CD14-positive monocyte (primary cell): ENCODE data around the gene GLMP. TPM values are rescaled to one million over a fixed set of nuclear protein-coding genes. Genes with fewer than 3 reads are reported as not detected.

Experiments
- DNase-seq, 3 donors: peaks; one replicate each; pipeline ENCODE4 v3.0.0-alpha.2; 2011 to 2022
- H2AFZ ChIP-seq: 2 replicates; pipeline ENCODE4 v1.6.0; 2012; ENCODE audit warnings: mild to moderate bottlenecking, low read depth, low read length, inconsistent platforms; ENCODE audit not compliant: insufficient read depth, poor library complexity, severe bottlenecking
- H3K27ac ChIP-seq, 2 donors: 1 replicate in 1 of 2; 2 replicates in 1 of 2; pipeline ENCODE4 v1.5.1; 2012 to 2013; ENCODE audit warnings: low read length in 2 of 2, control low read depth in 1 of 2, inconsistent platforms in 1 of 2, low read depth in 1 of 2, mild to moderate bottlenecking in 1 of 2
- H3K27me3 ChIP-seq, 2 donors: one replicate each; pipeline versions ENCODE4 v1.6.0 to v1.6.1; 2011 to 2013; ENCODE audit warnings: low read length in 2 of 2; ENCODE audit not compliant: control insufficient read depth in 2 of 2, insufficient read depth in 2 of 2
- H3K36me3 ChIP-seq, 2 donors: replicated peaks in 1 of 2; 1 replicate in 1 of 2; 2 replicates in 1 of 2; pipeline versions ENCODE4 v1.5.1 to v1.6.1; 2012 to 2013; ENCODE audit warnings: low read length in 2 of 2, control low read depth in 1 of 2, inconsistent platforms in 1 of 2, mild to moderate bottlenecking in 1 of 2; ENCODE audit not compliant: insufficient read depth in 2 of 2, control insufficient read depth in 1 of 2
- H3K4me1 ChIP-seq, 2 donors: 1 replicate in 1 of 2; 2 replicates in 1 of 2; pipeline versions ENCODE4 v1.5.1 to v1.6.1; 2012 to 2013; ENCODE audit warnings: low read length in 2 of 2, control low read depth in 1 of 2, inconsistent platforms in 1 of 2, mild to moderate bottlenecking in 1 of 2, moderate library complexity in 1 of 2; ENCODE audit not compliant: insufficient read depth in 2 of 2, control insufficient read depth in 1 of 2
- H3K4me2 ChIP-seq: replicated peaks from 2 replicates; pipeline ENCODE3; 2012; ENCODE audit warnings: low read length, moderate library complexity, mild to moderate bottlenecking; ENCODE audit not compliant: poor library complexity, severe bottlenecking; ENCODE audit errors: extremely low read depth
- H3K4me3 ChIP-seq, 3 experiments: fragments of 200-600 bp in 1 of 3; sonication (generic) in 1 of 3; replicated peaks in 1 of 3; 1 replicate in 2 of 3; 2 replicates in 1 of 3; pipeline ENCODE4 v1.5.1; 2011 to 2013; ENCODE audit warnings: low read length in 3 of 3, mild to moderate bottlenecking in 3 of 3, control low read depth in 2 of 3, low read depth in 2 of 3, inconsistent platforms in 1 of 3, moderate library complexity in 1 of 3
- H3K79me2 ChIP-seq: 2 replicates; pipeline ENCODE4 v1.6.0; 2012; ENCODE audit warnings: mild to moderate bottlenecking, control low read depth, inconsistent platforms, low read length, moderate library complexity; ENCODE audit not compliant: insufficient read depth
- H3K9ac ChIP-seq: 2 replicates; pipeline ENCODE4 v1.6.0; 2017; ENCODE audit warnings: low read length, mild to moderate bottlenecking; ENCODE audit not compliant: insufficient read depth, poor library complexity, severe bottlenecking
- H3K9me3 ChIP-seq, 2 donors: replicated peaks in 1 of 2; 1 replicate in 1 of 2; 2 replicates in 1 of 2; pipeline versions ENCODE4 v1.5.1 to v1.6.1; 2012 to 2013; ENCODE audit warnings: low read length in 2 of 2, control low read depth in 1 of 2; ENCODE audit not compliant: control insufficient read depth in 1 of 2, insufficient read depth in 1 of 2
- H4K20me1 ChIP-seq: 2 replicates; pipeline ENCODE4 v1.6.0; 2012; ENCODE audit warnings: mild to moderate bottlenecking, low read length, control low read depth, moderate library complexity; ENCODE audit not compliant: insufficient read depth
- H3K27ac Mint-ChIP-seq, 7 donors: one replicate each; pipeline ENCODE4 v1.8.0; 2020; ENCODE audit warnings: mild to moderate bottlenecking in 7 of 7, mixed read lengths in 7 of 7, moderate library complexity in 6 of 7, inconsistent platforms in 2 of 7
- H3K27me3 Mint-ChIP-seq, 3 donors: one replicate each; pipeline ENCODE4 v1.8.0; 2021 to 2022; ENCODE audit warnings: low read depth in 3 of 3, mild to moderate bottlenecking in 3 of 3, mixed read lengths in 3 of 3, moderate library complexity in 3 of 3, inconsistent platforms in 1 of 3
- H3K36me3 Mint-ChIP-seq, 2 donors: one replicate each; pipeline ENCODE4 v1.8.0; 2020; ENCODE audit warnings: mixed read lengths in 2 of 2, inconsistent platforms in 1 of 2, mild to moderate bottlenecking in 1 of 2
- H3K4me1 Mint-ChIP-seq: one replicate; pipeline ENCODE4 v1.8.0; 2020; ENCODE audit warnings: mild to moderate bottlenecking, mixed read lengths
- H3K4me3 Mint-ChIP-seq, 2 donors: one replicate each; pipeline ENCODE4 v1.8.0; 2020; ENCODE audit warnings: mild to moderate bottlenecking in 2 of 2, mixed read lengths in 2 of 2, moderate library complexity in 1 of 2
- H3K9me3 Mint-ChIP-seq, 7 donors: one replicate each; pipeline ENCODE4 v1.8.0; 2020 to 2022; ENCODE audit warnings: mixed read lengths in 7 of 7, mild to moderate bottlenecking in 6 of 7, moderate library complexity in 6 of 7, inconsistent platforms in 2 of 7
- WGBS: methylation state at CpG from one replicate; pipeline ENCODE4 v1.1.5; 2013; ENCODE audit warnings: missing lambda C conversion rate; ENCODE audit not compliant: insufficient coverage; 5-methylcytosine and 5-hydroxymethylcytosine counted together
- intact Hi-C, 2 donors: fragments of 100-400 bp; cut with micrococcal nuclease; formaldehyde crosslinking; loops; one replicate each; pipeline versions ENCODE4 v1.15.0 to v1.15.1; 2023
- polyA plus RNA-seq, 3 donors: library from polyadenylated mRNA; depleted of rRNA in 1 of 3; unstranded in 2 of 3; stranded (reverse) in 1 of 3; fragments of 300-500 nt in 2 of 3; fragments of >200 nt in 1 of 3; fragmentation: Illumina TruSeq in 2 of 3; gene quantifications; 1 replicate in 2 of 3; 2 replicates in 1 of 3; pipeline ENCODE4 v1.2.3, GENCODE V29; 2012 to 2021
- TF ChIP-seq, protein P1 (sequence below): fragments of 200-600 bp; IDR thresholded peaks from one replicate; pipeline ENCODE4 v1.8.0; 2022; ENCODE audit warnings: antibody characterized with exemption, mild to moderate bottlenecking

The GLMP gene
- polyA plus RNA-seq, 3 donors = 24.3 to 59.6 (median 34.7) TPM

DNA sequence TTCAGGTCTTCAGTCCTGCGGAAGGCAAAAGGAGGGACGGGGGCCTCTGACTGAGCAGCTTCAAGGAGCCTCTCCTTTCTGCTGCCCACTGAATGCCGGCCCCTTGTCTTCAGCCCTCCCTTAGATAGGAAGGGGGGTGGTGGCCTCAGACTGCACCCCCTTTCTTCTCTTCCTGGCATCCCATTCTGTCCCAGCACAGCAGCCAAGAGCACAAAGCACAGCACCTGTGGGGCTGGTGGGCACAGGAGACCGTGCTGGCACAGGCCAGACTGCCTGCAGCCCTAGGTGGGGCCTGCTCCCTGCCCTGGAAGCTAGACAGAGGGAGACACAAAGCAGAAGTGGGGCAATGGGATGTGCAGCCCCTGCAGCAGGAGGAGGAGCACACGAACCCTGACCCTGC lies 45.9 kb downstream of the GLMP start:
- 63% methylated on average over 1 of the region's 5 CpGs for WGBS
- H3K27me3 Mint-ChIP-seq = peaks cover 21 to 30% (median 26%) of the 10 kb centered on the region in 3 donors
- peaks cover 14% of the 10 kb centered on the region for H3K4me1 Mint-ChIP-seq
- H3K4me1 ChIP-seq = peaks cover 9 to 14% of the 10 kb centered on the region in 2 donors
- DNase-seq = no peak
- H3K27me3 ChIP-seq = peaks cover 10 to 26% of the 10 kb centered on the region in 2 donors
- H3K9ac ChIP-seq = no peak overlapping the region
- no peak overlapping the region for H3K4me2 ChIP-seq
- peak overlapping the region in 1 of 7 donors; percentile 18 for H3K27ac Mint-ChIP-seq
- no peak overlapping the region for H3K4me3 ChIP-seq
- peaks cover 0 to 9% (median 0%) of the 10 kb centered on the region in 7 donors for H3K9me3 Mint-ChIP-seq
- H2AFZ ChIP-seq = no peak overlapping the region
- intact Hi-C loops = no loop called here
- H3K79me2 ChIP-seq = no peaks in the 10 kb centered on the region
- TF ChIP-seq, protein P1, sequence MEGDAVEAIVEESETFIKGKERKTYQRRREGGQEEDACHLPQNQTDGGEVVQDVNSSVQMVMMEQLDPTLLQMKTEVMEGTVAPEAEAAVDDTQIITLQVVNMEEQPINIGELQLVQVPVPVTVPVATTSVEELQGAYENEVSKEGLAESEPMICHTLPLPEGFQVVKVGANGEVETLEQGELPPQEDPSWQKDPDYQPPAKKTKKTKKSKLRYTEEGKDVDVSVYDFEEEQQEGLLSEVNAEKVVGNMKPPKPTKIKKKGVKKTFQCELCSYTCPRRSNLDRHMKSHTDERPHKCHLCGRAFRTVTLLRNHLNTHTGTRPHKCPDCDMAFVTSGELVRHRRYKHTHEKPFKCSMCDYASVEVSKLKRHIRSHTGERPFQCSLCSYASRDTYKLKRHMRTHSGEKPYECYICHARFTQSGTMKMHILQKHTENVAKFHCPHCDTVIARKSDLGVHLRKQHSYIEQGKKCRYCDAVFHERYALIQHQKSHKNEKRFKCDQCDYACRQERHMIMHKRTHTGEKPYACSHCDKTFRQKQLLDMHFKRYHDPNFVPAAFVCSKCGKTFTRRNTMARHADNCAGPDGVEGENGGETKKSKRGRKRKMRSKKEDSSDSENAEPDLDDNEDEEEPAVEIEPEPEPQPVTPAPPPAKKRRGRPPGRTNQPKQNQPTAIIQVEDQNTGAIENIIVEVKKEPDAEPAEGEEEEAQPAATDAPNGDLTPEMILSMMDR = no peak
- H3K4me3 Mint-ChIP-seq = peak overlapping the region in 1 of 2 donors; percentile 45
- H3K27ac ChIP-seq = no peak overlapping the region
- peaks cover 63% of the 10 kb centered on the region for H4K20me1 ChIP-seq
- H3K36me3 Mint-ChIP-seq = peaks cover 51 to 62% of the 10 kb centered on the region in 2 donors
- peaks cover 0 to 12% of the 10 kb centered on the region in 2 donors for H3K9me3 ChIP-seq
- peaks cover 56 to 58% of the 10 kb centered on the region in 2 donors for H3K36me3 ChIP-seq

DNA sequence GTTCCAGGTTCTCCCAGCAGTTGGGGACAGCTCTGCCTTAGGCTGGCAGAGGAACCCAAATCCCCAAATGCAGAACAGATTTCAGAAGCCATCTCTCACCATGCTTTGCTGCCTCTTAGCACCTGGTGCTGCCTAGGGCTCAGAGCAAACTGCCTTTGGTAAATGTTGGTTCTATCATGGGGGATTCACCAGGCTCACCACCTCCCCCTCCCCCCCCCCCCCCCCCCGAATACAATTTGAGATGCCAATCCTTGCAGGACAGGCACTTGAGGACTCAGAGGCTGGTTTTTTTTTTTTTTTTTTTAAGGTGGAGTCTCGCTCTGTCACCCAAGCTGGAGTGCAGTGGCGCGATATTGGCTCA lies 47.2 kb downstream of the GLMP start:
- intact Hi-C loops = no loop called here
- H3K27me3 ChIP-seq = peaks cover 10 to 31% of the 10 kb centered on the region in 2 donors
- Mint-ChIP-seq H3K9me3 (peaks cover 0 to 9% (median 0%) of the 10 kb centered on the region in 7 donors), H3K27ac (peak overlapping the region in 1 of 7 donors; percentile 30), H3K4me1 (peaks cover 14% of the 10 kb centered on the region), H3K36me3 (peaks cover 44 to 50% of the 10 kb centered on the region in 2 donors), H3K27me3 (peaks cover 21 to 37% (median 34%) of the 10 kb centered on the region in 3 donors), H3K4me3 (no peak overlapping the region)
- peaks cover 9 to 14% of the 10 kb centered on the region in 2 donors for H3K4me1 ChIP-seq
- H3K9ac ChIP-seq = no peak overlapping the region
- WGBS = no CpG with 5 or more reads among the region's 4 CpGs
- TF ChIP-seq, protein P1 = no peak
- H3K4me3 ChIP-seq = no peak overlapping the region
- no peak overlapping the region for H3K4me2 ChIP-seq
- peaks cover 44 to 45% of the 10 kb centered on the region in 2 donors for H3K36me3 ChIP-seq
- no peak overlapping the region for H3K27ac ChIP-seq
- no peak overlapping the region for H2AFZ ChIP-seq
- peaks cover 0 to 12% of the 10 kb centered on the region in 2 donors for H3K9me3 ChIP-seq
- no peak for DNase-seq
- peaks cover 51% of the 10 kb centered on the region for H4K20me1 ChIP-seq
- no peaks in the 10 kb centered on the region for H3K79me2 ChIP-seq
